MG63 (cell line): ENCODE data around the gene HIBCH. TPM values are rescaled to one million over a fixed set of nuclear protein-coding genes. Genes with fewer than 3 reads are reported as not detected.
A peak's percentile ranks its signal among the peaks of the same experiment; 100 is the strongest.
"Not testable (repeated sequence)": the region's sequence is repeated elsewhere in the genome, so short reads cannot be mapped to it uniquely, and the experiment has no call there.

Experiments
- DNase-seq: peaks from one replicate; pipeline ENCODE4 v3.0.0-alpha.2; 2020
- H3K27me3 ChIP-seq: fragments of 250-450 bp; sonication (Bioruptor Pico); 2 replicates; pipeline ENCODE4 v1.5.1; 2020; ENCODE audit warnings: mild to moderate bottlenecking, moderate library complexity
- H3K36me3 ChIP-seq: fragments of 250-450 bp; sonication (Bioruptor Pico); 2 replicates; pipeline ENCODE4 v1.5.1; 2020; ENCODE audit warnings: mild to moderate bottlenecking, moderate library complexity
- H3K4me3 ChIP-seq: fragments of 250-450 bp; sonication (Bioruptor Pico); 2 replicates; pipeline ENCODE4 v1.5.1; 2020; ENCODE audit warnings: mild to moderate bottlenecking, moderate library complexity
- H3K9me3 ChIP-seq: fragments of 250-450 bp; sonication (Bioruptor Pico); 2 replicates; pipeline ENCODE4 v1.5.1; 2020; ENCODE audit warnings: mild to moderate bottlenecking, moderate library complexity
- total RNA-seq: library from RNA; depleted of rRNA; stranded (reverse); fragments of >200 nt; shearing (Covaris generic); gene quantifications from 2 replicates; pipeline ENCODE4 v1.2.3, GENCODE V29; 2014; ENCODE audit warnings: low replicate concordance

Gene HIBCH
- total RNA-seq, 1 experiment from 2014 or later = 13.9 TPM

DNA sequence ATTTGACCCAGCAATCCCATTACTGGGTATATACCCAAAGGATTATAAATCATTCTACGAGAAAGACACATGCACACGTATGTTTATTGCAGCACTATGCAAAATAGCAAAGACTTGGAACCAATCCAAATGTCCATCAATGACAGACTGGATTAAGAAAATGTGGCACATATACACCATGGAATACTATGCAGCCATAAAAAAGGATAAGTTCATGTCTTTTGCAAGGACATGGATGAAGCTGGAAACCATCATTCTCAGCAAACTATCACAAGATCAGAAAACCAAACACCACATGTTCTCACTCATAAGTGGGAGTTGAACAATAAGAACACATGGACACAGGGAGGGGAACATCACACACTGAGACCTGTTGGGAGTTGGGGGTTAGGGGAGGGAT lies 96.9 kb downstream of the HIBCH start:
- H3K9me3 ChIP-seq, H3K4me3 ChIP-seq, DNase-seq: not testable (repeated sequence)

GRCh38 chr2:190221429-190221828 lies 98.2 kb downstream of the HIBCH start:
- no peak overlapping the region for H3K4me3 ChIP-seq
- H3K27me3 ChIP-seq = no peaks in the 10 kb centered on the region
- no peak for DNase-seq
- H3K36me3 ChIP-seq = peaks cover 2% of the 10 kb centered on the region; the same call in 1 of the 2 replicates
- no peaks in the 10 kb centered on the region for H3K9me3 ChIP-seq

More for the DNA sequence above, 96.9 kb downstream of the HIBCH start:
- H3K36me3 ChIP-seq, H3K27me3 ChIP-seq: not testable (repeated sequence)

DNA sequence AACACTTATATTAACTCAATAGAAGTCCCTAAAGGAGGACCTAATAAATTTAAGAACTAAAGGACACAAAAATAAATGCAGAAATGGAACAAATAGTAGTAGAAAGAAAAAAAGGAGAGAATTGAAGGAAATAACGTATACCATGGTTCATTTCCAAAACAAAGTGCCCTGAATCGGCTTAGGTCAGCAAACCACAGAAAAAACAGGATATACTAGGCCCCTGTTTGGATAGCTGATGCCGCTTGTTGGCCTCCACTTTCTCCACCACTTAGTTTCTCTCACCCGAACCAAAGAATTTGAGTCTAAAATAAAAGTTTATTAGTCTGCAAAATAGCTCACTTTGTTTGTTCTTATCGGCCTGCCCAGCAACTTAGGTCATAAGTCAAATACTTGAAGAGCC lies 100.4 kb downstream of the HIBCH start:
- Histone ChIP-seq H3K36me3 (peaks cover 2% of the 10 kb centered on the region; the same call in 1 of the 2 replicates), H3K27me3 (no peaks in the 10 kb centered on the region), H3K9me3 (no peaks in the 10 kb centered on the region), H3K4me3 (no peak overlapping the region)
- DNase-seq = no peak

DNA sequence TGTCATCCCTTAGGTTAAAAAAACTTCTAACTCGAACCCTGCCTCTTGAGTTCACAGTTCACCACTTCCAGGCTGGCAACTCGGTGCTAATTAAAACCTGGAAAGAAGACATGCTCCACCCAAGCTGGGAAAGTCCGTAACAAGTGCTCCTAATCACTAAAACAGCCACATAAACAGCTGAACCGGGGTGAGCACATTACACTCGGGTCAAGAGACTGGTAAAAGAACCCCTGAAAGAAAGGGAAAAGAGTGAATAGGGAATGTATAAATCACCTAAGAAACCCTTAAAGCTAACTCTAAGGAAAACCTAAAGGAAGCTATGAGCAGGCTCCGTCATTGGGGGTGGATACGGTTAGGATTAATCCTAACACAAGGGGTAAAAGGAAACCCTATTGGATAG lies 102.0 kb downstream of the HIBCH start:
- Histone ChIP-seq H3K4me3 (no peak overlapping the region), H3K27me3 (no peaks in the 10 kb centered on the region), H3K9me3 (no peaks in the 10 kb centered on the region), H3K36me3 (no peaks in the 10 kb centered on the region)
- no peak for DNase-seq

- H3K9me3 ChIP-seq = no peaks in the 10 kb centered on the region
- H3K27me3 ChIP-seq = no peaks in the 10 kb centered on the region
- H3K4me3 ChIP-seq = no peak overlapping the region
- no peaks in the 10 kb centered on the region for H3K36me3 ChIP-seq
- DNase-seq = peak; percentile 24
Measured at GRCh38 chr2:190216829-190217228, 102.8 kb downstream of the HIBCH start.

DNA sequence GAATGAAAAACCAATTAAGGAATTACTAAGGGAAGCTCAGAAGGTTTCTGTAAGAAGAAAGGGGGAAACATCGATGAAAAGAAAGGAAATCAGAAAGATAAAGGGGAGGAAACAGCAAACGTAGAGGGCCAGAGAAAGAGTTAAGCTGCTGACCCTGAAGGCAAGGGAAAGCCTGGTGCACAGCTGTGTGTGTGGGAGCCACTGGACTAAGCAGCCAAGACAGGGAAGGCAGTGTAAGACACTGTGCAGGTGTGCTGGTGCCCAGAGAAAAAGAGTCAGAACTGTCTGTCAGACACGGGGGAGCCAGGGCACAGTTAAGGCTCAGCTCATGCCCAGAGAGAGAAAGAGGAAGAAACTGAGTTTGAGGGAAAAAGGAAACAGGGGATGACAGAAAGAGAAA lies 104.0 kb downstream of the HIBCH start:
- H3K27me3 ChIP-seq = no peaks in the 10 kb centered on the region
- no peak for DNase-seq
- no peaks in the 10 kb centered on the region for H3K9me3 ChIP-seq
- peaks cover 4% of the 10 kb centered on the region; the same call in 1 of the 2 replicates for H3K36me3 ChIP-seq
- no peak overlapping the region for H3K4me3 ChIP-seq

DNA sequence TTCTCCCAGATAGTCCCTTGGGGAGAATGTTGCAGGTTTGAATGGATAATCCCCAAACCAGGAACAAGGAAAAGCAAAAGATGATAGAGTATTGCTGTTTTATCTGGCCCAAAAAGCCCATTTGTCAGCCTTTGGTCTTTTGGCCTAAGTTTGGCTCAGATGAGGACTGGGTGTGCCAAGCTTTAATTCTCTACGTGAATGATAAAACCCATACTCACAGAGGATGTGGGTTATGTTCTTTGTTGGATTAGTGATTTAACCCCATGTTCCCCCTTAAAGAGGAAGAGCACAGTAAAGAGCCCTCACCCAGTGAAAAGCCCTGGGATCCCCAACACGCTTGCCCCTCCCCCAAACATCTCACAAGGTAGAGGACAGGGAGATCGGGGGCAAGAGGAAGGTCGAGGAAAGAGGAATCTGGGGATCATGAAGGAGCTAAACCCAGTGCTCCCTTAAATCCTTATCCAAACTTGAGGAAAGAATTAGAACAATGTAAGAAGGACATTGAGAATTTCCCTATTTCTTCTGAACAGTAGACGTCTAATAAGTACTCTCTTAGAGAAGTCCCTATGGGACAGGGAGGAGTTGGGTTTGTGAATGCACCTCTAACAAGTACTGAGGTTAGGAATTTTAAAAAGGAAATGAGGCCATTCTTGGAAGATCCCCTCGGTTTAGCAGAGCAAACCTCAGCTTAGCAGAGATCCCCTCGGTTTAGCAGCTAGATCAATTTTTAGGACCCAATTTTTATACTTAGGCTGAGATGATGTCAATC lies 105.0 kb downstream of the HIBCH start:
- peak; percentile 18 for DNase-seq
- Histone ChIP-seq H3K36me3 (peaks cover 4% of the 10 kb centered on the region; the same call in 1 of the 2 replicates), H3K27me3 (no peaks in the 10 kb centered on the region), H3K9me3 (no peaks in the 10 kb centered on the region), H3K4me3 (no peak overlapping the region)

- H3K36me3 ChIP-seq = peaks cover 4% of the 10 kb centered on the region; the same call in 1 of the 2 replicates
- no peaks in the 10 kb centered on the region for H3K9me3 ChIP-seq
- DNase-seq = no peak
- no peak overlapping the region for H3K4me3 ChIP-seq
- no peaks in the 10 kb centered on the region for H3K27me3 ChIP-seq
Measured at GRCh38 chr2:190213441-190214335, 105.9 kb downstream of the HIBCH start.

GRCh38 chr2:190210471-190210870 lies 109.2 kb downstream of the HIBCH start:
- Histone ChIP-seq H3K9me3 (no peaks in the 10 kb centered on the region), H3K4me3 (no peak overlapping the region), H3K27me3 (no peaks in the 10 kb centered on the region), H3K36me3 (peaks cover 4% of the 10 kb centered on the region)
- DNase-seq = no peak

- no peak for DNase-seq
- peaks cover 4% of the 10 kb centered on the region for H3K36me3 ChIP-seq
Measured at GRCh38 chr2:190209559-190209958, 110.1 kb downstream of the HIBCH start.

DNA sequence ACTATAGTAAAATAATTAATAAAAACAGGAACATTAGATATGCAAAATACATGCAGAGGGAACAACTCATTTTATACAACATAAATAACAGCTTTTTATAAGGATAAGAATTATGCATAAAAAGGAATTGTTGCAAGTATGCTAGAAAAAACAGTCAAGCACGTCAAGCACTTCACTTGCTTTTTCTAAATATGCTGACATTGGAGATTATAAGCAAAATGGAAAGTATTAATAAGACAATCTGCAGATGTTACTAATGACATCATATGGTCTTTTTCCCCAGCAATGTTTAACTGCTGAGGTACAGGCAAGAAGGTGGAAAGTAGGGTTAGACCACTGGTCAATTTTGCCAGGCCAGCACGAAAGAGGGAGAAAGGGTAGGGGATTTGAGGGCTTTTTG lies 111.7 kb downstream of the HIBCH start:
- DNase-seq = no peak
- Histone ChIP-seq H3K9me3 (no peaks in the 10 kb centered on the region), H3K4me3 (no peak overlapping the region), H3K27me3 (no peaks in the 10 kb centered on the region), H3K36me3 (peaks cover 4% of the 10 kb centered on the region)

More at GRCh38 chr2:190209559-190209958, 110.1 kb downstream of the HIBCH start:
- H3K4me3 ChIP-seq = no peak overlapping the region
- no peaks in the 10 kb centered on the region for H3K27me3 ChIP-seq
- no peaks in the 10 kb centered on the region for H3K9me3 ChIP-seq

DNA sequence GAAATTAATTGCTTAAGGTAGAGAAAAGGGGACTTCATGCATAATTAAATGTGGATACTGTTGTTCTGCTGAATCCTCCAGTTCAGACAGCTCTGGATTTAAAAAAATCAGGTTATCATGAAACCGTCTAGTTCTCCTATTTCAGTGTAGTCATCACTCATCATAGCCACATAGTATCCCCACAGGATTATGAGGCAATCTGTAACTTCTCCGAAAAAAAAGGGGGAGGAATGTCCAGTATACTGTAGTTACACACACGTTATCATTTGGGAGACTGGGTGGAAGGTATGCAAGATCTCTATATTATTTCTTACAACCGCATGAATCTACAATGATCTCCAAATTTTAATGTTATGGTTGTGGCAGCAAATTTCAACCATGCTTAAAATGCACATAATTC lies 114.0 kb downstream of the HIBCH start:
- Histone ChIP-seq H3K27me3 (no peaks in the 10 kb centered on the region), H3K9me3 (no peaks in the 10 kb centered on the region), H3K36me3 (no peaks in the 10 kb centered on the region; the same call in 1 of the 2 replicates), H3K4me3 (no peak overlapping the region)
- DNase-seq = no peak

DNA sequence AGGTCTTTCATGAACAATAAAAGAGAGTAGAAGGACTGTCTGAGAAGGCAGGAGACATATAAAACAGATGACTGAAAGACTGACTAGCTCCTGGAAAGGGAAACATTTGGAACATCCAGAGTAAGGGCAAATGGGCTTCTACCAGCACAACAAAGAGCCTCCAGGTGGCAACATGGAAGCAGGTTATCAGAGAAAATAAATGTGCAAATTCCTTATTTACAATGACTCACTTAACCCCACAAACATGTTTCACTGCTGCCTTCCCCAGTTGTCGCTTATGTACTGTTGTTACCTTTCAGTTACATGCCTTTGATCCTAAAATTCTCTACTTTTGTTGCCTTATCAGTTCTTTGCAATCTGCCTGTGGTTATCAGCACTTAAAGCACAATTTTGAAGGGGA lies 117.0 kb downstream of the HIBCH start:
- H3K36me3 ChIP-seq = peaks cover 2% of the 10 kb centered on the region

DNA sequence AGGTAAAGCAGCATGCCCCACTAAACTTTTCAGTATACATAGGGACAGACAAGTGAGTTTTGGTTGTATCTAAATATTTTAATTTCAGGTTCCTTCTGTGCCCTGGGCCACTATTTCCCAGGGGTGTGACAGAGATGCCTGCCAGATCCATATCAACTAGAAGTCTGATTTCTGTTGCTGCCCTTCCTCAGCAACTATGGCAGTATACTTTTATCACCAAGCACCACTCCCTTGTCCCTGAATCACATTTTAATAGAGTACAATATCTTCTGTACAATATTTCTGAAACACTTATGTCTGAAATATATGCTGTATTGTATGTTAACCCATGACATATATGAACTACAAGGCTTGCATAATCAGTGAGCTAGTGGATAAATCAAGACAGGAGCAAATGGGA lies 117.6 kb downstream of the HIBCH start:
- Histone ChIP-seq H3K27me3 (no peaks in the 10 kb centered on the region), H3K9me3 (peaks cover 4% of the 10 kb centered on the region), H3K4me3 (no peak overlapping the region), H3K36me3 (peaks cover 4% of the 10 kb centered on the region)
- no peak for DNase-seq

More for the DNA sequence above, 117.0 kb downstream of the HIBCH start:
- peaks cover under 1% of the 10 kb centered on the region; the same call in 1 of the 2 replicates for H3K9me3 ChIP-seq
- H3K27me3 ChIP-seq = no peaks in the 10 kb centered on the region
- DNase-seq = no peak
- no peak overlapping the region for H3K4me3 ChIP-seq

DNA sequence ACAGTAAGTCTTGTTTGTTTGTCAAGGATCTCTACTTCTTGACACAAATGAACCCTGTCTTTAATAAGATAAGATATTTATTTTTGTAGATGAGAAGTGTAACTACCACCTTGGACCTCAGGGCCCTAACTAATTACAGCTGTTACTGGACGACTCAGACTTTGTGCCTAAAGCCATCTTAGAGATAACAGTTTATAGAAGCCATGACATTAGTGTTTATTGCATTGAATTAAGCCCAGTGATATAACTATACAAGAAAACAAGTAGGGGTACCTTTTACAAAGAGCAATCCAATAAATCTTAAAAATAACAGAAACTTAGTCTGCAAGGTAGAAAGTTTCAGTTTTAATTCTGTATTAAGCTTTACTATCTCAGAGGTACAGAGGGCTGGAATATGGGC lies 119.0 kb downstream of the HIBCH start:
- H3K9me3 ChIP-seq = peaks cover 5% of the 10 kb centered on the region
- no peaks in the 10 kb centered on the region for H3K27me3 ChIP-seq
- H3K36me3 ChIP-seq = peaks cover 4% of the 10 kb centered on the region
- H3K4me3 ChIP-seq = no peak overlapping the region
- DNase-seq = no peak

DNA sequence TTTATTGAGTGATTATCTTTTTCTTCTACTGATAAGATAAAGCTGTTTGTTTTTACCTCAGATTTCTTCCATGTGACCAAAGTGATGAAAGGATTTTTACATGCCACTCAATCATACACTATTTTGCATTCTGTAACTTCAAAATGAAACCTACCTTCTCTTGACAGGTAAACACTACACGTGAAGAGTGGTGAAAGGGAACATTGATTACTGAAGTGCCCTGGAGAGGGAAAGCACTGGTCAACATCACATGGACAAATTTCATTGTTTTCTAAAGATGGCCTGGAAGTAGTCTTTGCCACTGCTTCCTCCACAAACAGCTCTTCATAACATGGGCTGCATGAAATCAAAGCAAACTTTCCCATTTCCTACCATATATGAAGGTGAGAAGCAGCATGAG lies 120.1 kb downstream of the HIBCH start:
- DNase-seq = no peak
- Histone ChIP-seq H3K36me3 (peaks cover 4% of the 10 kb centered on the region), H3K4me3 (no peak overlapping the region), H3K9me3 (peaks cover 5% of the 10 kb centered on the region), H3K27me3 (no peaks in the 10 kb centered on the region)

- Histone ChIP-seq H3K9me3 (peaks cover 5% of the 10 kb centered on the region), H3K4me3 (no peak overlapping the region), H3K36me3 (peaks cover 4% of the 10 kb centered on the region), H3K27me3 (no peaks in the 10 kb centered on the region)
- no peak for DNase-seq
Measured at GRCh38 chr2:190199109-190199508, 120.5 kb downstream of the HIBCH start.
